HG03103 (cell line): ENCODE measurements around the gene BLTP2.
A peak's percentile ranks its signal among the peaks of the same experiment; 100 is the strongest.

Experiments used
- ATAC-seq: cut with Tn5 transposase; IDR thresholded peaks from one replicate; pipeline ENCODE4 v1.9.1; 2021; ENCODE audit warnings: low read depth; ENCODE audit not compliant: unreplicated experiment

Gene BLTP2

GRCh38 chr17:28599311-28600184 is 45.4 kb downstream of the BLTP2 start:
- ATAC-seq = peak; percentile 40

DNA sequence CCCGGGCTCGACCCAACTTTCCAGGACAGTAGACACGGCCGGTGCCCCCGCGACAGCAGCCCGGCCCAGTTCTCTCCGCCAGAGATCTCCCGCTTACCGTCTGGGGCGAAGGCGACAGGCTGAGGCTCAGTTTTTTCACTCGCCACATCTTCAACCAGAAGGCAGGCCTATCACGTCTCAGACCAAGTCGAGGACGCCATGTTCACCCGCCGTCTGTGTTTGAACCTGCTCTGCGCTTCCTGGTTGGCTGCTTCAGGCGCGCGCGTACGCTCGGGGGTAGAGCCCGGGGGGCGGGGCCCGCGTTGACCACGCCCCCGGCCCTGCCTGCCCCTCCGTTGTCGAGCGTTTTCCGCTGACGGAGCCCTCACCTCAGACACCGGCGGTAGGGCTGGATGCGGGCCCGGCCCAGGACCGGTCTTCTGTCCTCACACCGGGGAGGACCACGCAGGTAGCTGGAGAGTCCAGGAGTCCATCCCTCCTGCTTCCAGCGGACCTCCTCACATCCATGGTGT is 46.1 kb downstream of the BLTP2 start, which contains the start of gene SPAG5:
Gene SPAG5 (minus strand): TSS at position 227 of the 512 bp plus-strand sequence. CDS start 79 bp downstream, at position 148.
- peak; percentile 74 for ATAC-seq

GRCh38 chr17:28598389-28598788 is 46.6 kb downstream of the BLTP2 start:
- ATAC-seq = no peak

DNA sequence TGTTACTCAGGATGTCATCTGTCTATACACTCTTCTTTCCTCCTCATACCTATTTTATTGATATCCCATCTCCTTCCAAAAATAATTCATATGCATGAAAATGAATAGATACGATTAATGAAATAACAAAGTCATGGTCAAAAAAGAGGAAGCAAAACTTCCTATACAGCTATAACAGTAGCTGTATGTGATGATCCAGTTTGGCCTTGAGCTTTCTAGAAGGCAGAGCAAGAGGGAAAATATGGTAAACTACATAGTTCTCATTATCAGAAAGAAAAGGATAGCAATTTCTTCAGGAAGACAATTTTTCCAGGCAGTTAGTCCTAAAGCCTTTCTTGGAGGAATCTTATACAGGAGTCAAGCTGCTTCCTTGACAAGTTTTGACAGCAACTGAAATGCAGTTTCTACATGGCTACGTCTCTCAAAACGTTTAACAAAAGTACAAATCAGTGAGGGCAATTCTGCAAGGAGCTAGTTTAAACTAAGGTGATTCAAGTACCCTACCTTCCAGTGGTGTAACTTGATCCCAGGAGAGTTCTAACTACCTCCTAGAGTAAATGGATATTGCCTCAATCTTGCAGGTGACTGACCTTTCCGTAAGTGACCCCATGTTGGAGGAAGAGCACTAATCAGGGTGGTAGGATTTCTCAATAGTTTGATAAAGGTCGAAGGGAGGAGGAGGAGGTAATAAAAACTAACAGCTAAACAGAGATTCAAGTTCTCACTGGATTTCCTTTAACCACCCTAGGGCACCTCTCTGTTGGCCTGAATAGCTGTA is 47.2 kb downstream of the BLTP2 start:
- no peak for ATAC-seq
